ENCODE results near the gene CERT1.
"Not testable (repeated sequence)": the region's sequence is repeated elsewhere in the genome, so short reads cannot be mapped to it uniquely, and the experiment has no call there.

CERT1 gene

DNA sequence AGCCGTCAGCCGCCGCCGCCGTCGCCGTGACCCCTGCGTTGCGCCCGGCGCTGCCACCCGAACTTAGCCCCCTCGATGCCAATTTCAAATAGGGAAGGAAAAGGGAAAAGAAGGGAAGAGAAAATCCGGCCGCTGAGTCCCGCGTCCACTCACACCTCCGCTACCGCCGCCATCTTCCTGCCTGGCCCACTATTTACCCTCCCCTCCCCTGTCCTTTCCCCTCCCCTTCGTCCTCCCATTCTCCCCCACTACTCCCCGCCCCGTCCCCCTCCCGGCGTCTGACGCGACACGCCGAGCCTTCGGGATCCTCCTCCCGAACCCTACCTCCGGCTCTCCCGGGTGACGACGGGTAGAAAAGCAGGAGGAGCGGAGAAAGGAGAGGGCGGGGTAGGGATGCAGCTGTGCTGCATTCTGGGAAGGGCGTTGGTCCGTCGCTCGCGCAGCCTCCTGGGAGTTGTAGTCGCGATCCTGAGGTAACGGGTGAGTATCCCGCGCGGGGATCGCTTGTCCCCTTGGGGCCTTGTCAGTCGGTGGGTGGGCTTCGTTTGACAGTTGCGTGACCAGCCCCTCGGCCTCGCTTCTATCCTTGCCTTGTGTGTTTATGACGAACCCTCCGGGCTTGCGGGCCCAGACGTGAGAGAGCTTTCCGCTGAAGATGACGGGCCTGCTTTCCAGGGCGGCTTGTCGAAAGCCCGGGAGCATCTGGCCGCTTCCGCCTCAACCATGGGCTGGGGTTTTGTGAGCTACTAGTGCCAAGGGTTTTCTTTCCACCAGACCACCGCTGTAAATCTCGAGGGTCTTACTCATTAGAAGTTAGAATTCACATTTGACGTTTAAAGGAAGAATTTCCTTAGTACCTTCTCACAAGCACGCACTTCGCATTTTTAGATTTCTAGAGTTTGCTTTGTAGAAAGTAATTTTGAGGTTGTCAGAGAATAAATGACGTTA, at the start of gene CERT1, which contains the start of gene POLK:
Gene CERT1 (minus strand): TSS at position 195 of the 948 bp plus-strand sequence. CDS start 422 bp downstream, outside the sequence.
Gene POLK (plus strand): TSS at position 457 of the 948 bp plus-strand sequence.
- peak; percentile 99 for DNase-seq

- not testable (repeated sequence) for DNase-seq
Observed at GRCh38 chr5:75560655-75561054, 49.2 kb upstream of the CERT1 start.

GRCh38 chr5:75558981-75559632, 47.7 kb upstream of the CERT1 start:
- no peak for DNase-seq

GRCh38 chr5:75558221-75558620, 46.8 kb upstream of the CERT1 start:
- DNase-seq = no peak

DNA sequence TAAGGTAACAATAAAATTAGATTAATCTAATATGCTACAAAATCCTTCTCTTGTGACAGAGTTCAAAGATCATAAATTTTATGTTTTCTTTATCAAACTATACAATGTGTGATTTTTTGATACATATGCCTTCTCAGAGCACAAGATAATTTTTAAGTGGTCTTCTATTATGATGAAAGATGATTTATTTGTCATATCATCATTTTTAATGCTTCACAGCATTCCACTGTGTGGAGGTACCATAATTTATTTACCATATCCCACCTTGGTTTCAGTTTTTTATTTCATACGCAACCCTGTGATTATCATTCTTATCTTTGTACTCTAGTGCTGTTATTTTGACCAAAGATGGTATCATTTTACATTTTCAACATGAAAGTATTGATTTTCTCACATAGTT, 41.9 kb upstream of the CERT1 start:
- no peak for DNase-seq

- no peak for DNase-seq
Observed at GRCh38 chr5:75552764-75553163, 41.3 kb upstream of the CERT1 start.

DNA sequence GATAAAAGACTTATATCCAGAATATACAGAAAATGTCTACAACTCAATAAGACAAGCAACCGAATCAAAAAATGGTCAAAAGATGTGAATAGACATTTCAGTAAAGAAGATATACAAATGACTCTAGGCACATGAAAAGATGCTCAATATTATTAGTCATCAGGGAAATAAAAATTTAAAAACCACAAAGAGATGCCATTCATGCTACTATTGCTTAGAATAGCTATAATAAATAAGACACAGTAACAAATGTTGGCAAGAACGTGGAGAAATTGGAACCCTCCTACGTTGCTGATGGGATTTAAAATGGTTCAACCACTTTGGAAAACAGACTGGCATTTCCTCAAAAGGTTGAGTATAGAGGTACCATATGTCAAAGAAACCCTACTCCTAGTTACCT, 40.0 kb upstream of the CERT1 start:
- DNase-seq = no peak

- DNase-seq = no peak
Observed at GRCh38 chr5:75550597-75550996, 39.2 kb upstream of the CERT1 start.

DNA sequence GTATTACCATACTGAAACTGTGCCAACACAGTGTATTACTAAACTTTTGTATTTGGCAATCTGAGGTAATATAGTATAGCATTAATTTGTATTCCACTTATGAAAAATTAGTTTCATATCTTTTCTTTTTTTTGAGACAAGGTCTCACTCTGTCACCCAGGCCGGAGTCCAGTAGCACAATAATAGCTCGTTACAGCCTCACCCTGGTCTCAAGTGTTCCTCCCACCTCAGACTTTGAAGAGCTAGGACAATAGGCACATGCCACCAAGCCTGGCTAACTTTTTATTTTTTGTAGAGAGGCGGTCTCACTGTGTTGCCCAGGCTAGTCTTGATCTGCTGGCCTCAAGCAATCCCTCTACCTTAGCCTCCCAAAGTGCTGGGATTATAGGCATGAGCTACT, 36.4 kb upstream of the CERT1 start:
- no peak for DNase-seq

- no peak for DNase-seq
Observed at GRCh38 chr5:75546830-75547229, 35.4 kb upstream of the CERT1 start.

DNA sequence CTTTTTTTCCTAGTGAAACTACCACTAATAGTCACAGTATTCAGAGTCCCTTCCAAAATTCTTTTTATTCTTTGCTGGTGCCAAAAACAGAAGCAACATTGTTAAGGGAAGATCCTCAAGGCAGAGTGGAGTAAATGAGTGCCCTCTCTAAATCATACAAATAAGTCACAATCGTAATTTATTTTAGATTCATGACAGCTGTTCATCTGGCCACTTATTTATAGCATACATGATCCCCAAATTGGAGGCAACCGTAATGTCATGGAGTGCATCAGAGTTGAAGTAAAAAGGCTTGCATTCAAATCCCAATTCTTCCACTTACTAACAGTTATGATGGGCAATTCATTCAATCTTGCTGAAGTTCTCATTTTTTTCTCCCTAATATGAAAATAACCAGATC, 33.7 kb upstream of the CERT1 start:
- no peak for DNase-seq

GRCh38 chr5:75538211-75538610, 26.8 kb upstream of the CERT1 start:
- DNase-seq = no peak

DNA sequence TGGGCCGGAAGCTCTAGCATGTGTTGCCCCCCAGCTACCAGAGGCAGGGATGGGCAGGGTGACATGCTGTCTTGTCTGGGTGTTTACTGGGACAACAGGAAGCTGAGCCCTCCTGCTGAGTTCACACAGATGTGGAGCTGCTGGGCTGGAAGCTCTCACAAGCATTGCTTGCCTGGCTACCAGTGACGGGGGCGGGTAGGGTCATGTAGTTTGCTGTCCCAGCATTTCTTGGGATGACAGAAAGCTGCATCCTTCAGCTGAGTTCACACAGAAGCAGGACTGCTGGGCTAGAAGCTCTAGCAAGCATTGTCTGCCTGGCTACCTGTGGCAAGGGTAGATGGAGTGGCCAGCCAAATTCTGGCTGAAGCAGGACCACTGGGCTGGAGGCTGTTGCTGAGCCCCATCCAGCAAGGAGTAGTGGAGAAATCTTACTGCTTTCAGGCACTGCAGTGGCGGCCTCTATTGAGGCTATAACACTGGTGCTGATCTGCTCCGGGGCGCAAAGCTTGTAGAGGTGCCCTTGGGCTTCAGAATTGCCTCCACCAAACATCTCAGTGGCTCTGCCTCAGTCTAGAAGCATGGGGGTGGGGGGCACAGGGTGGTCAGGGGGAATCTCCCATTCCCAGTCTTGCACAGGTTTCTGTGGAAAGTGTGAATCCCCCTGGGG, 25.4 kb upstream of the CERT1 start:
- DNase-seq = no peak

DNA sequence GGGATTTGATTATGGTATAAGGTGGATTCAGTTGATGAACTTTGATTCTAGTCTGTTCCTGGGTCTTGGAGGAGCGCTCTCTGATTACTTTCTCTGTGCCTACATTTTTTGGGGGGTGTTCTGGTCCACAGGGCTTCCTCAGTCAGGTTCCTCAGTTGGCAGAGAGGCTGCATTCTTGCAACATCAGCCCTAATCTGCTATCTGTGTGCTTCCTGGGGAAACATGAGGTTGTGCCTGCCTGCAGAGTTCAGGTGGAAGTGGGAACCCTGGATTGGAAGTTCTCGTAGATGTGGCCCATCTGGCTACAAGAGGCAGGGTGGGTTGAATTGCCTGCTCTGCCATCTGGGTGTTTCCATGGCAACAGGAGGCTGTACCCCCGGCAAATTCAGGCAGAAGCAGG, 24.7 kb upstream of the CERT1 start:
- no peak for DNase-seq

DNA sequence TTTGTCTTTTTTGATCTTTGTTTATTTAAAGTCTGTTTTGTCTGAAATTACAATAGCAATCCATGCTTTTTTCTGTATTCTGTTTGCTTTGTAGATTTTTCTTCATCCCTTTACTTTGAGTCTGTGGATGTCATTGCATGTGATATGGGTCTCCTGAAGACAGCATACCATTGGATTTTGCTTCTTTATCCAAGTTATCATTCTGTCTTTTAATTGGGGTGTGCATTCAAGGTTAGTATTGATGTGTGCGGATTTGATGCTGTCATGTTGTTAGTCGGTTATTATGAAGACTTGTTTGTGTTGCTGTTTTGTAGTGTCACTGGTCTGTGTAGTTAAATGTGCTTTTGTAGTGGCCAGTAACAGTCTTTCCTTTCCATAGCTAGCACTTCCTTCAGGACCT, 23.3 kb upstream of the CERT1 start:
- DNase-seq = no peak

GRCh38 chr5:75533716-75534115, 22.3 kb upstream of the CERT1 start:
- not testable (repeated sequence) for DNase-seq

GRCh38 chr5:75532190-75532589, 20.8 kb upstream of the CERT1 start:
- no peak for DNase-seq

GRCh38 chr5:75529185-75529584, 17.8 kb upstream of the CERT1 start:
- DNase-seq = no peak

DNA sequence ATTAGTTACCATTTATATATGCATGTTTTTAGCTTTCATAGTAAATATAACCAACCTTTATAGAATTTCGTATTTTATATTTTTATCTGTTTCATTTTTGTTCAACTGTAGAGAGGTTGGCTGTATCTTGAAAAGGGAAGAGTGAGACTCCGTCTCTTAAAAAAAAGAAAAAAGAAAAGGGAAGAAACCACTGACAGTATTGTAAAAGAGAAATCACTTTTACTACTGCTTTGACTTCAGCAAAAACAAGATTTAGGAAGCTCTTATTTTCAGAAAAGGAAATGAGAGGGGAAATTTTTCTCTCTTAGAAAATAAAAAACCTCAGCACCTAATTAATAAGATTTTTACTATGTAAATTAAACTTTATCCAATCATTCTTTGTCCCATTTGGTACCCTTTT, 14.6 kb upstream of the CERT1 start:
- DNase-seq = no peak

- DNase-seq = no peak
Observed at GRCh38 chr5:75525344-75525743, 13.9 kb upstream of the CERT1 start.

- DNase-seq = no peak
Observed at GRCh38 chr5:75524591-75524990, 13.2 kb upstream of the CERT1 start.

- peak; percentile 58 for DNase-seq
Observed at GRCh38 chr5:75524071-75524470, 12.6 kb upstream of the CERT1 start.

- no peak for DNase-seq
Observed at GRCh38 chr5:75523275-75523674, 11.8 kb upstream of the CERT1 start.

DNA sequence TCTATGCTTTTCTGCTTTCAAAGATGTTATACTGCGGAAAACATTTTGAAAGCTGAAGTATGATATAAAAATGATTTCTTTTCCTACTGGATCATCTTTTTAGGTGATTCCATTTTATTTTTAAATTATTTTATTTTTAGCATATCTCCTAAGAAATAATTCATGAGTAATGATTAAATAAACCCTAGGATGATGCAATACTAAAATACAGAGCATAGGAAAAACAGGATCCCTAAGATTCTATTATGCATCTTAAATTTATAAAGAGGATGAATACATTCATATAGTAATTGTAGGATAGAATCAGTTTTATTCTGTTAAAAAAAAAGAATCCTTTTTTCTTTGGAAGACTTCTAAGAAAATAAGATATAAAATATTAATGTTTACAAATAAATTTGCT, 11.1 kb upstream of the CERT1 start:
- no peak for DNase-seq

Measured in activated CD4-positive, alpha-beta T cell treated with anti-CD3 and anti-CD28 coated beads, Interleukin-2, amount 50 U/mL, for 16 hours (primary cell).